A549 treated with AZD9567 at 1 μM for 4 hours (cell line): ENCODE data around the gene GALNT2. TPM values are rescaled to one million over a fixed set of nuclear protein-coding genes. Genes with fewer than 3 reads are reported as not detected.

Experiments used
- total RNA-seq: library from RNA; stranded (reverse); fragments of 200-300 nt; extraction: Qiagen RNA extraction; gene quantifications from 5 replicates; pipeline ENCODE4 v1.2.3, GENCODE V29; 2022; ENCODE audit not compliant: insufficient read depth

The GALNT2 gene
- total RNA-seq: 128 to 150 TPM (median 144 TPM) in 5 replicates

DNA sequence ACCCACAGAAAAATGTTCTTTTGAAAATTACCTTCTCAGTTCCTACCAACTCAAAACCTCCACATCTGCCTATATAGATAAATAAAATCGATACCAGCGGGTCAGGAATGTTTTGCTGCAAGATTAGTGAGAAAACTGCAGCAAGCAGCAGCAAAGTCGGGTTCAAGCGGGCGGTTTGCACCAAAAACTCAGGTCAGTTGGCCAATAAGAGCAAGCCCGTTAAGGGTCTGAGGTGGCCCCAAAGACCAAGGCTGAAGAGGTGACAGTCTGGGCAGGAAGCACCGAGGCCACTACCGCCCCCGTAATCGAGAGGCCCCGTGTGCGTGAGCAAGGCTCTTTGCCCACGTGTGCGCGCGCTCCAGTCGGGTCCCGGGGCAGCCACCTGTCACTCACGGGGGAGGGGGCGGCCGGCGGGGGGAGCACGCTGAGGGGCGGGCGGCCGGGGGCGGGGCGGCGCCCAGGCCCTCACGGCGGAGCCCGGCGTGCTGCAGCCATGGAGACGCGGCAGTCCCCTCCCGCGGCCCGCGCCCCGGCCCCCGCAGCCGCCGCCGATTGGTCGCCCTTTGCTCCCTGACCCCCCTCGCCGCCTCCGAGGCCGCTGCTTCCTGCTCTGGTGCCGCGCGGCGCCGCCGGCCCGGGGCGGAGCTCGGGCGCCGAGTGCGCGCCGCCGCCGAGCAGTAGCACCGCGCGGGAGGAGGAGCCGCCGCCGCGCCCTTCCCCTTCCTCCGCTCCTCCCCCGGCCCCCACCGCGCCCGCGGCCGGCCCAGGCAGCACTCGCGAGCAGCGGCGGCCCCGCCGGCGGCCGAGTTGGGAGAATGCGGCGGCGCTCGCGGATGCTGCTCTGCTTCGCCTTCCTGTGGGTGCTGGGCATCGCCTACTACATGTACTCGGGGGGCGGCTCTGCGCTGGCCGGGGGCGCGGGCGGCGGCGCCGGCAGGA, at the start of gene GALNT2:
TSS of gene GALNT2 (plus strand) at position 773 of the 939 bp plus-strand sequence. CDS start at position 816, 43 bp downstream.

